B cell (primary cell): ENCODE data around the gene TBC1D17. TPM values are rescaled to one million over a fixed set of nuclear protein-coding genes. Genes with fewer than 3 reads are reported as not detected.

Source experiments
- ATAC-seq: fragments of 200-7000 bp; cut with Tn5 transposase; one replicate; pipeline ENCODE4 v1.10.0; 2021; ENCODE audit warnings: low read depth, mild to moderate bottlenecking, moderate number of reproducible peaks, moderate library complexity
- CTCF ChIA-PET: fragments of 350-600 bp; sonication (Branson Sonifier 250); formaldehyde crosslinking; loops from one replicate; lab custom pipeline; 2021; ENCODE audit warnings: antibody characterized with exemption, inconsistent platforms; lab: Charles Lee
- POLR2A ChIA-PET: fragments of 350-600 bp; sonication (Branson Sonifier 250); formaldehyde crosslinking; loops from one replicate; lab custom pipeline; 2021; ENCODE audit warnings: antibody characterized with exemption; lab: Charles Lee
- DNase-seq: peaks from one replicate; pipeline ENCODE4 v3.0.0; 2013
- H2AFZ ChIP-seq: 2 replicates; pipeline ENCODE4 v1.6.1; 2012; ENCODE audit warnings: mild to moderate bottlenecking, low read depth, low read length; ENCODE audit not compliant: insufficient read depth, poor library complexity, severe bottlenecking
- H3K27ac ChIP-seq, 2 donors: 1 replicate in 1 of 2; 2 replicates in 1 of 2; pipeline ENCODE4 v1.5.1; 2012 to 2013; ENCODE audit warnings: low read length in 2 of 2, mild to moderate bottlenecking in 2 of 2, moderate library complexity in 1 of 2
- H3K27me3 ChIP-seq, 4 experiments: fragments of 200-600 bp in 1 of 4; sonication (generic) in 1 of 4; replicated peaks in 1 of 4; 1 replicate in 2 of 4; 2 replicates in 2 of 4; pipeline versions ENCODE4 v1.6.1 to v1.7.0; 2013 to 2016; ENCODE audit warnings: low read length in 3 of 4, mild to moderate bottlenecking in 2 of 4, mixed read lengths in 1 of 4, moderate library complexity in 1 of 4; ENCODE audit not compliant: insufficient read depth in 4 of 4, control insufficient read depth in 3 of 4; ENCODE audit errors: control extremely low read depth in 1 of 4
- H3K36me3 ChIP-seq, 2 experiments: replicated peaks in 1 of 2; 1 replicate in 1 of 2; 2 replicates in 1 of 2; pipeline versions ENCODE4 v1.6.1 to v1.7.1; 2013; ENCODE audit warnings: low read length in 1 of 2; ENCODE audit not compliant: insufficient read depth in 2 of 2, control insufficient read depth in 1 of 2; ENCODE audit errors: control extremely low read depth in 1 of 2, extremely low read depth in 1 of 2
- H3K4me1 ChIP-seq, 2 donors: fragments of 200-600 bp in 1 of 2; sonication (generic) in 1 of 2; 1 replicate in 1 of 2; 2 replicates in 1 of 2; pipeline versions ENCODE4 v1.5.1 to v1.6.1; 2013 to 2017; ENCODE audit warnings: low read length in 2 of 2; ENCODE audit not compliant: control insufficient read depth in 2 of 2, insufficient read depth in 2 of 2
- H3K4me2 ChIP-seq: replicated peaks from 2 replicates; pipeline ENCODE3; 2012; ENCODE audit warnings: mild to moderate bottlenecking, low read depth, low read length; ENCODE audit not compliant: poor library complexity, severe bottlenecking
- H3K4me3 ChIP-seq, 5 experiments: fragments of 200-600 bp in 1 of 5; sonication (generic) in 1 of 5; 1 replicate in 3 of 5; 2 replicates in 2 of 5; pipeline versions ENCODE4 v1.5.1 to v1.7.0; 2011 to 2016; ENCODE audit warnings: low read length in 4 of 5, mild to moderate bottlenecking in 4 of 5, low read depth in 2 of 5, control low read depth in 1 of 5, moderate library complexity in 1 of 5; ENCODE audit not compliant: insufficient read depth in 1 of 5; ENCODE audit errors: control extremely low read depth in 1 of 5, extremely low read depth in 1 of 5
- H3K79me2 ChIP-seq: fragments of 200-600 bp; sonication (generic); one replicate; pipeline ENCODE4 v1.6.0; 2016; ENCODE audit warnings: low read length; ENCODE audit not compliant: control insufficient read depth, insufficient read depth
- H3K9ac ChIP-seq: fragments of 200-600 bp; sonication (generic); 2 replicates; pipeline ENCODE4 v1.6.1; 2017; ENCODE audit warnings: mild to moderate bottlenecking, low read length, moderate library complexity
- H3K9me3 ChIP-seq, 3 donors: one replicate each; pipeline versions ENCODE4 v1.6.1 to v1.7.1; 2013; ENCODE audit warnings: low read length in 2 of 3; ENCODE audit not compliant: control insufficient read depth in 2 of 3, insufficient read depth in 1 of 3; ENCODE audit errors: control extremely low read depth in 1 of 3
- H4K20me1 ChIP-seq: 2 replicates; pipeline ENCODE4 v1.6.0; 2012; ENCODE audit warnings: mild to moderate bottlenecking, low read length; ENCODE audit not compliant: insufficient read depth, control insufficient read depth, poor library complexity, severe bottlenecking
- H3K27ac Mint-ChIP-seq: one replicate; pipeline ENCODE4 v1.8.0; 2021; ENCODE audit warnings: mixed read lengths
- H3K27me3 Mint-ChIP-seq: one replicate; pipeline ENCODE4 v1.8.0; 2021; ENCODE audit warnings: mixed read lengths
- H3K4me1 Mint-ChIP-seq: one replicate; pipeline ENCODE4 v1.8.0; 2021; ENCODE audit warnings: mixed read lengths
- H3K4me3 Mint-ChIP-seq: one replicate; pipeline ENCODE4 v1.8.0; 2021; ENCODE audit warnings: mixed read lengths
- H3K9me3 Mint-ChIP-seq: one replicate; pipeline ENCODE4 v1.8.0; 2022; ENCODE audit warnings: mixed read lengths; ENCODE audit not compliant: insufficient read depth
- CTCF ChIP-seq: fragments of 200-600 bp; IDR thresholded peaks from one replicate; pipeline ENCODE4 v1.8.0; 2022; ENCODE audit warnings: antibody characterized with exemption, mild to moderate bottlenecking
- EZH2 ChIP-seq: IDR thresholded peaks from 2 replicates; pipeline ENCODE4 v1.6.1; 2012; ENCODE audit warnings: borderline replicate concordance, low read depth, mild to moderate bottlenecking, moderate library complexity, low read length; ENCODE audit not compliant: insufficient read depth, poor library complexity, severe bottlenecking
- WGBS: methylation state at CpG from one replicate; pipeline ENCODE4 v1.1.5; 2013; ENCODE audit warnings: missing lambda C conversion rate; ENCODE audit not compliant: insufficient coverage; 5-methylcytosine and 5-hydroxymethylcytosine counted together
- intact Hi-C: fragments of 100-400 bp; cut with micrococcal nuclease; formaldehyde crosslinking; loops from one replicate; pipeline ENCODE4 v1.10.0; 2022
- polyA plus RNA-seq: library from polyadenylated mRNA; depleted of rRNA; stranded (reverse); fragments of >200 nt; gene quantifications from 2 replicates; pipeline ENCODE4 v1.2.3, GENCODE V29; 2012
- small RNA-seq: library from RNA; depleted of rRNA; stranded (forward); fragments of <200 nt; gene quantifications from one replicate; pipeline ENCODE3, GENCODE V24; 2012; ENCODE audit warnings: low replicate concordance, low read depth; ENCODE audit not compliant: insufficient read length
- total RNA-seq, 2 donors: library from RNA; stranded (reverse); fragments of 120-200 nt in 1 of 2; gene quantifications; 1 replicate in 1 of 2; 2 replicates in 1 of 2; pipeline versions ENCODE4 v1.2.3 to v1.2.4, GENCODE V29; 2013 to 2022

The TBC1D17 gene
- total and polyA plus RNA-seq, 2 donors (not counting 1 experiment from before 2014, with no cell fraction given): 85.7 to 98.7 TPM

- ATAC-seq: peak; percentile 91
- H4K20me1 ChIP-seq: no peaks in the 10 kb centered on the region
- H3K79me2 ChIP-seq: no peaks in the 10 kb centered on the region
- WGBS: 27% methylated on average over 34 of the region's 35 CpGs
- H3K4me1 Mint-ChIP-seq: peaks cover 7% of the 10 kb centered on the region
- H3K9me3 Mint-ChIP-seq: no peaks in the 10 kb centered on the region
- no peak overlapping the region for H3K27ac ChIP-seq
- ChIA-PET CTCF (interaction anchor here (0.5 to 3.4 kb wide), 17 partner anchors 9 to 798 kb away, joined by 3 to 20 read pairs (median 4); partner anchors contain the start of genes ATF5 and NUP62), POLR2A (no interaction called here)
- no peaks in the 10 kb centered on the region for H3K27me3 ChIP-seq
- intact Hi-C loops: loop anchor here (1.0 to 5.0 kb wide), 2 partner anchors 45 to 844 kb away; no protein-coding TSS in a partner anchor
- H3K27ac Mint-ChIP-seq: no peak overlapping the region
- no peaks in the 10 kb centered on the region for H3K36me3 ChIP-seq
- peak; percentile 82 for DNase-seq
- peak overlapping the region; percentile 78 for H3K4me2 ChIP-seq
- peak overlapping the region; percentile 76 for H2AFZ ChIP-seq
- peaks cover 5 to 11% of the 10 kb centered on the region in 2 donors for H3K4me1 ChIP-seq
- H3K4me3 ChIP-seq: peak overlapping the region in 2 of 5 experiments; percentile 24 to 28
- TF ChIP-seq EZH2 (no peak), CTCF (peak; percentile 94)
- no peak overlapping the region for H3K9ac ChIP-seq
- peaks cover 20% of the 10 kb centered on the region for H3K27me3 Mint-ChIP-seq
- no peaks in the 10 kb centered on the region for H3K9me3 ChIP-seq
- no peak overlapping the region for H3K4me3 Mint-ChIP-seq
These were observed 60.4 kb downstream of the TBC1D17 start for GRCh38 chr19:49937750-49938381.

Small RNAs within 50 kb of the gene (small RNA-seq; reads per million reads assigned to genes)
- not detected for gene MIR4749

Other genes starting within 250 kb of the TBC1D17 start
- gene RRAS, start 237.6 kb upstream of the TBC1D17 start, total RNA-seq: 5.6 and 6.3 TPM in 2 replicates
- gene RRAS, start 237.6 kb upstream of the TBC1D17 start, polyA plus RNA-seq: 12.3 and 21.0 TPM in 2 replicates
- gene SCAF1, start 235.5 kb upstream of the TBC1D17 start, total RNA-seq: 64.3 and 68.3 TPM in 2 replicates
- 17.1 and 20.2 TPM in 2 replicates for gene SCAF1, start 235.5 kb upstream of the TBC1D17 start, polyA plus RNA-seq
- 233 and 251 TPM in 2 replicates for gene IRF3, start 211.8 kb upstream of the TBC1D17 start, total RNA-seq
- 237 and 262 TPM in 2 replicates for gene IRF3, start 211.8 kb upstream of the TBC1D17 start, polyA plus RNA-seq
- 17.3 and 22.1 TPM in 2 replicates for gene BCL2L12, start 211.8 kb upstream of the TBC1D17 start, total RNA-seq
- gene BCL2L12, start 211.8 kb upstream of the TBC1D17 start, polyA plus RNA-seq: 13.0 and 19.9 TPM in 2 replicates
- gene PRMT1, start 200.4 kb upstream of the TBC1D17 start, total RNA-seq: 175 TPM in 2 replicates
- 255 and 310 TPM in 2 replicates for gene PRMT1, start 200.4 kb upstream of the TBC1D17 start, polyA plus RNA-seq
- 5.6 and 8.8 TPM in 2 replicates for gene ADM5, start 188.1 kb upstream of the TBC1D17 start, total RNA-seq
- gene ADM5, start 188.1 kb upstream of the TBC1D17 start, polyA plus RNA-seq: 8.4 and 15.3 TPM in 2 replicates
- 1.7 TPM in 1 of 2 replicates, not detected in the other for gene CPT1C, start 186.6 kb upstream of the TBC1D17 start, total RNA-seq
- 0.19 and 0.30 TPM in 2 replicates for gene CPT1C, start 186.6 kb upstream of the TBC1D17 start, polyA plus RNA-seq
- gene TSKS, start 114.4 kb upstream of the TBC1D17 start, total RNA-seq: 0.15 and 0.56 TPM in 2 replicates
- 0.18 and 1.4 TPM in 2 replicates for gene TSKS, start 114.4 kb upstream of the TBC1D17 start, polyA plus RNA-seq
- gene AP2A1, start 110.7 kb upstream of the TBC1D17 start, total RNA-seq: 56.9 and 62.4 TPM in 2 replicates
- 48.4 and 49.2 TPM in 2 replicates for gene AP2A1, start 110.7 kb upstream of the TBC1D17 start, polyA plus RNA-seq
- 31.5 and 36.7 TPM in 2 replicates for gene FUZ, start 64.4 kb upstream of the TBC1D17 start, total RNA-seq
- gene FUZ, start 64.4 kb upstream of the TBC1D17 start, polyA plus RNA-seq: 30.2 and 31.7 TPM in 2 replicates
- gene MED25, start 59.4 kb upstream of the TBC1D17 start, total RNA-seq: 123 and 126 TPM in 2 replicates
- 83.0 and 93.0 TPM in 2 replicates for gene MED25, start 59.4 kb upstream of the TBC1D17 start, polyA plus RNA-seq
- 225 and 230 TPM in 2 replicates for gene PTOV1, start 26.5 kb upstream of the TBC1D17 start, total RNA-seq
- 144 and 171 TPM in 2 replicates for gene PTOV1, start 26.5 kb upstream of the TBC1D17 start, polyA plus RNA-seq
- 273 and 274 TPM in 2 replicates for gene PNKP, start 10.1 kb upstream of the TBC1D17 start, total RNA-seq
- 173 and 179 TPM in 2 replicates for gene PNKP, start 10.1 kb upstream of the TBC1D17 start, polyA plus RNA-seq
- 23.0 and 25.2 TPM in 2 replicates for gene AKT1S1, start 347 bp upstream of the TBC1D17 start, total RNA-seq
- gene AKT1S1, start 347 bp upstream of the TBC1D17 start, polyA plus RNA-seq: 15.9 and 16.6 TPM in 2 replicates
- 3.1 and 3.9 TPM in 2 replicates for gene IL4I1, start 19.2 kb downstream of the TBC1D17 start, total RNA-seq
- gene IL4I1, start 19.2 kb downstream of the TBC1D17 start, polyA plus RNA-seq: 0.48 and 0.71 TPM in 2 replicates
- 37.6 and 38.5 TPM in 2 replicates for gene ATF5, start 51.5 kb downstream of the TBC1D17 start, total RNA-seq
- 9.0 and 16.0 TPM in 2 replicates for gene ATF5, start 51.5 kb downstream of the TBC1D17 start, polyA plus RNA-seq
- gene NUP62, start 51.8 kb downstream of the TBC1D17 start, total RNA-seq: 75.7 and 81.7 TPM in 2 replicates
- 14.9 and 25.2 TPM in 2 replicates for gene NUP62, start 51.8 kb downstream of the TBC1D17 start, polyA plus RNA-seq
- not detected in 2 replicates for gene SIGLEC11, start 83.5 kb downstream of the TBC1D17 start, total RNA-seq
- gene SIGLEC11, start 83.5 kb downstream of the TBC1D17 start, polyA plus RNA-seq: 0.09 and 0.10 TPM in 2 replicates
- 112 and 123 TPM in 2 replicates for gene VRK3, start 147.7 kb downstream of the TBC1D17 start, total RNA-seq
- 44.1 and 58.5 TPM in 2 replicates for gene VRK3, start 147.7 kb downstream of the TBC1D17 start, polyA plus RNA-seq
- 9.8 and 13.8 TPM in 2 replicates for gene ZNF473, start 148.3 kb downstream of the TBC1D17 start, total RNA-seq
- 5.1 and 5.5 TPM in 2 replicates for gene ZNF473, start 148.3 kb downstream of the TBC1D17 start, polyA plus RNA-seq